HG03095 (cell line): ENCODE measurements around the gene MUC22.
"Not testable (repeated sequence)": the region's sequence is repeated elsewhere in the genome, so short reads cannot be mapped to it uniquely, and the experiment has no call there.

Experiments
- ATAC-seq: cut with Tn5 transposase; IDR thresholded peaks from one replicate; pipeline ENCODE4 v1.9.1; 2021; ENCODE audit warnings: moderate library complexity; ENCODE audit not compliant: unreplicated experiment

The MUC22 gene

GRCh38 chr6:31010393-31011060 lies at the start of gene MUC22:
Gene MUC22, plus strand, starts transcription at chr6:31010474. Its CDS starts 233 bp downstream, at chr6:31010707.
- no peak for ATAC-seq

DNA sequence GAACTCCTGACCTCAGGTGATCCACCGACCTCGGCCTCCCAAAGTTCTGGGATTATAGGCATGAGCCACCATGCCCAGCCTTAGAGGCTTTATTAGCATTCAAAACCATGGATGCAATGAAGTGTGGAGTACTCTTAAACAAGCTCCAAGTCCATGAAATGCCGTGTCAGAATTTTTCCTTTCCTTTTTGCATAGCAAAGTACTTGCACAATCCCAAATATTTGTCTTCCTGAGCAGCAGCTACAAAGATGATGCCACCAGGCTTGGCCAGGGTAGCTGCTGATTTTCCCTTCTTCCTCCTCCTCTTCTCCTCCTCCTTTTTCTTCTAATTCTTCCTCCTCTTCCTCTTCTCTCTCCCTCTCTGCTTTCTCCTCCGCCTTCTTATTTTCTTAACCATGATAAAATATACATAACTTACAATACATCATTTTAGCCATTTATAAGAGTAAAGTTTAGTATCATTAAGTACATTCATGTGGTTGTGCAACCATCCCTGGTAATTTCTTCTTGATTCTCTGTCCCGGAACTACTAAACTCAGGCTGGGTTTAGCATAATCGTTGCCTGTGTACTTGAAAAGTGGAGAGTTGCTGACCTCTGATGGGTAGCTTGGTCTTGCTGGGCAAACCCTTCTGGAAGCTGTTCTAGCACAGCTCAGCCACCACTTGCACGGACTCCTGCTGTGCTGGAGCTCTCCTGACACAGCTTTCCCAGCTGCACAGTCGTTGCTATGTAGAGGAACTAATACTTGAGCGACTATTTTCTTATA lies 49.2 kb upstream of the MUC22 start:
- ATAC-seq = no peak

DNA sequence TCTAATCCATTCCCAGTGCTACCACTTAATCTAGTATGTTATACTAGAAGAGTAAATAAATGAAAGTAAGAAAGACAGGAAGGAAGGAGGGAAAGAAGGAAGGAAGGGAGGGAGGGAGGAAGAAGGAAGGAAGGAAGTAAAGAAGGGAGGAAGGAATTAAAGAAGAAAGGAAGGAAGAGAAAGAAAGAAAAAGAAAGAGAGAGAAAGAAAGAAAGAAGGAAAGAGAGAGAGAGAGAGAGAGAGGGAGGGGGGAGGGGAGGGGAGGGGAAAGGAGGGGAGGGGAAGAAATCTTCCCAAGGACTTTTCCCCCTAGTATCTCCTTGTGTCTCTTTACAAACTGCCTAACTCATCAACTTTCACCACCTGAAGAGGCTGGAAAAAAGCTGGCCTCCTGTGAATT lies 47.6 kb upstream of the MUC22 start:
- no peak for ATAC-seq

DNA sequence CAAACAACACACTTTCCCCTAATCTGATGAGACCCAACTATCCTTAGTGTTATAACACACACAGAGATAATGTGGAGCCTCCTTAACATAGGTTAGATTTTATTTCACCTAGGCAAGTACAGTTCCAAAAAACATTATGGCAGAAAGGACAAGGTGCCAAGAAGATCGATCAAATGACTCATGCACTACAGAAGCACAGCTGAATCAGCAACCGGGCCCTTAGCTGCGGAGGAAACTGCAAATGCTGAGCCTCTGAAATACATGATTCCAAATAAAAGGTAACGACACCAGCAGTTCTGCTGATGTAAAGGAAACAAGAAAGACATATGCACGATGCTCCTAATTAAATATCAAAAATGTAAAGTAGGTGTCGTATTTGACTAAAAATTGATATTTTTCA lies 46.6 kb upstream of the MUC22 start:
- ATAC-seq = no peak

- no peak for ATAC-seq
Measured at GRCh38 chr6:30964075-30964474, 46.2 kb upstream of the MUC22 start.

DNA sequence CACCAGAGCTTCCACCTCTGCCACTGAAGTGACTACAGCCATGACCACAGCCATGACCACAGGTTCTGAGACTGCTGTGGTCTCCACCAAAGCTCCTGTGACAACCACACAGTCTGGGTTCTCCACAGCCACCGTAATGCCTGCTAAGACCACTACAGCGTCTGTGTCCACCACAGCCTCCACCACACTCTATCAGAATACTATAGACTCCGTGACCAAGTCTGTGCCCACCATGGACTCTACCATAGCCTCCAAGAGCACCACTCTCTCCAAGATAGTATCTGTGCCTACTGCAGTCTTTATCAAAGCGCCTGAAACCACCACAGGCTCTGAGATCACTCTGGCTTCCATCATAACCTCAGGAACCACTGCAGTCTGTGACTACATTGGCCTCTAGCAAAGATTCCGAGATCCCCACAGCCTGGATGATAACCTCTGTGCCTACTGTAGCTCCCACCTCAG lies 45.1 kb upstream of the MUC22 start:
- no peak for ATAC-seq

DNA sequence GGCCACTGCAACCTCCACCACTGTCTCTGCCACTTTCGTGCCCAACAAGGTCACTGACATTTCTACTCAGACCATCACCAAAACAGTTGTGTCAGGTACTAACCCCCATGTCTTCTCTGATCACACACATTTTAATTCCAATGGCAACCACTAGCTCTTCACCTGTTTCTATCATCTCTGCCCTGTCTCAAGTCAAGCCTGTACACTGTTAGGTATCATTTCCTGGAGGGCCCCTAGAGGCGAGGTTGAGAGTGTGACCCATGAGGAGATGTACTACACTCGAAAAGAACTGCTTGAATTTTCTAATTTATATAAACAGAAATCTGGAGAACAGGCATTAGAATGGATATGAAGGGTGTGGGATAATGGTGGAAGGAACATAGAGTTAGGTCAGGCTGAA lies 44.1 kb upstream of the MUC22 start:
- ATAC-seq = no peak

- not testable (repeated sequence) for ATAC-seq
Measured at GRCh38 chr6:30969171-30969570, 41.1 kb upstream of the MUC22 start.

- no peak for ATAC-seq
Measured at GRCh38 chr6:30970946-30971345, 39.3 kb upstream of the MUC22 start.

GRCh38 chr6:30972816-30973215 lies 37.5 kb upstream of the MUC22 start:
- ATAC-seq = no peak

DNA sequence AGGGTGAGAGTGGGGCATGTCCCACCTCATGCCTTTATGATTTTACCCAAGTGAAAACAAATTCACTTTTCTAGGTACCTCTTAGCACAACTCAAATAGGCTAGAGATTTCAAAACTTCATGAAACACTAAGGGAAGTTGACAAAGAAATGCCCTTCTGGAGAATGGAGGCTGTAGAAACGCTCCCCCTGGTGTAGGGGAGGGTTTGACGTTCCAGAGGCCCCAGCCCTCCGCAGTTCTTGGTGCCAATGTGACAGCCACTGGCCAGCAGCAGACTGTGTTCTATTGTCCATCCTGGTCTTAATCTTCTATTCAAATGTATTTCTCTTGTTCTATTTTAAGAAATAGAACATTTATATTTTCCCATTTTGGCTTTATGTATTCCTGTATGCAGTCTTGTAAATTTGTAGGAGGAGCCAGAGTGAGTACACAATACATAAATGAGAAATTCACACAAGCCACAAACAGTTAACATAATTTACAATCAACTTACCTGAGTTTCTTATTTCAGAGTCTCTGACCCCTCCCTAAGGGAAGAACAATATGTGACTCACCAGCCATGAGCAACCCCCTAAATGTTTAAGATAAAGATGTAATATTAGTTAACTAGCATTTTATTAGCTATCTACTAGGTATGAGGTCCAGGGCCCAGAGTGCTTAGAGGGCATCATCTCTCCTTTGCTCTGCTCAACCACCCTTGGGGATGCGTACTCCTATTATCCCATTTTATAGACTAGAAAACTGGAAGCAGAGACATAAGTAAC lies 35.6 kb upstream of the MUC22 start:
- ATAC-seq = no peak

DNA sequence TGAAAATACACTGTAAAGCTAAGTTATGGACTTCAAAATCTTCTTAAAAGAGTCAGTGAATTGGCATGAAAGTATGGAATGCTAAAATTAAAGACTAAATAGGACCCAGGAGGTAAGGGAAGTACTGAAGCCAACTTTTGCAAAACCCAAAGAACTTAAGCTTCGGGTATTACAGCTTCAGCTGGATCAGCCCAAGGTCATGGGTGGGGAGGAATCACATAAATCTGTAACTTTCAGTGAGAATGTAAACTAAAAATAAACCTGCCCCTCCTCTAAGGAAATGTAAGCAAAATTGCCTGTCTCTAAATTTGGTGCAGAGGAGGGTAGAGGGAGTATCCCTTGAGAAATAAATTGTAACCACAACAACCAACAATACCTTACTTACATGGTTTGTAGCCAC lies 31.1 kb upstream of the MUC22 start:
- ATAC-seq = no peak

DNA sequence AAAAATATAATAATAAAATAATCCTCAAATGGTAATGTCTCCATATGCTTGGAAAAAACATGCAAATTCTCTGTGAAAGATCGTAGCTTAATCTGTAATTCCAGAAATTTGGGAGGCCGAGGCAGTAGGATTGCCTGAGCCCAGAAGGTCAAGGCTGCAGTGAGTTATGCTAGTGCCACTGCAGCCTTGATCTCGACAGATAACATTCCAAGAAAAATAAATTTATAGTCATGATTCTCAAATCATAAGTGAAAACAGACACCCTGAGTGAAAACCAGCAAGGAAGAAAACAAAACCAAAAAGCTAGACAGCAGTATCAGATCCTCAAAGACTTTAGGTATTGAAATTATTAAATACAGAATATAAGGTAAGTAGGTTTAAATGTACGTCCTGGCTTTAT lies 30.6 kb upstream of the MUC22 start:
- no peak for ATAC-seq

DNA sequence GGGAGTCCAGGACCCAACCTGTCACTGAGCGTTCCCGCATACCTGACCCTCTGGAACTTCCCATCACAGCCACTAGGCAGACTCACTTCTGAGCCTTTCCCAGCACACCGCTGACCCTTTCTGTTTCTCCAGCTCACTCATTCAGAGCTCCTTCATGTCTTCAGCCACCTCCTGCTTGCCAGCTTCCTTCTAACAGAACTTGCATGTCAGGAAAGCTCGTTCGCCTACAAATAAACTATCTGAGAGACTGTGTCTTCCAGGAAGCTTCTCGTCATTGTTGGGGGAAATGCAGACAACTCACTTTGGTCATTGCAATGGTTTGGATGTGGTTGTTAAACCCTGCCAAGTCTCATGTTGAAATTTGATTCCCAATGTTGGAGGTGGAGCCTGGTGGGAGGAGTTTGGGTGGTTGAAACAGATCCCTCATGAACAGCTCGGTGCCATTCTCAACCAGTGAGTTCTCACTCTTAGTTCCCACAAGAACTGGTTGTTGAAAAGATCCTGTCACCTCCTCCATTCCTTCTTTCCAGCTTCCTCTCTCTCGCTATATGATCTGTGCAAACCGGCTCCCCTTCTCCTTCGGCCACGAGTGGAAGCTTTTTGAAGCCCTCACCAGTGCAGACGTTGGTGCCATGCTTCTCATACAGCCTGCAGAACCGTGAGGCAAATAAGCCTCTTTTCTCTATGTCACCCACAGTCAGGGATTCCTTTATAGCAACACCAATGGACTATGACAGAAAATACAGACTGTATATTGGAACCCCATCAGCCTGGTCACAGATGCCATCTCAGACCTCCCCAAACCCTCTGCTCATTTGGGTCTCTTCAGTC lies 28.1 kb upstream of the MUC22 start:
- ATAC-seq = no peak

DNA sequence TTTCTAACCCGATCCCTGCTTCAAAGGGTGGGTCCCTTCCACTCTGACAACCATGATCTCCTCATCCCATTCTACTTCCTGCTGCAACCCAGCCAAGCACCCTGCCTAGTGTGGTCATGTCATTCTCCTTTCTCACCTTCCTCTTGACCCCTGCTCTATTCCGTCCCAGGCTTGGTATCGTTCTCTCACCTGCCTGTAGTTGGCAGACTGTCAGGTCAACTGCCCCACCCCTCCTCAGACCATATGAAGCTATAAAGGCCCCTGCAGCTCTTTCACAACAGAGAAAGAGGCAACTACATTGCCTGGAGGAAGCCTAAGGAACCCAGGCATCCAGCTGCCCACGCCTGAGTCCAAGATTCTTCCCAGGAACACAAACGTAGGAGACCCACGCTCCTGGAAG lies 26.8 kb upstream of the MUC22 start, which contains the start of gene MUC21:
TSS of gene MUC21 (plus strand) at position 280 of the 400 bp plus-strand sequence. CDS start 241 bp downstream, outside the sequence.
- ATAC-seq = no peak

GRCh38 chr6:30985490-30985889 lies 24.8 kb upstream of the MUC22 start:
- ATAC-seq = no peak

- no peak for ATAC-seq
Measured at GRCh38 chr6:30987304-30987703, 23.0 kb upstream of the MUC22 start.

DNA sequence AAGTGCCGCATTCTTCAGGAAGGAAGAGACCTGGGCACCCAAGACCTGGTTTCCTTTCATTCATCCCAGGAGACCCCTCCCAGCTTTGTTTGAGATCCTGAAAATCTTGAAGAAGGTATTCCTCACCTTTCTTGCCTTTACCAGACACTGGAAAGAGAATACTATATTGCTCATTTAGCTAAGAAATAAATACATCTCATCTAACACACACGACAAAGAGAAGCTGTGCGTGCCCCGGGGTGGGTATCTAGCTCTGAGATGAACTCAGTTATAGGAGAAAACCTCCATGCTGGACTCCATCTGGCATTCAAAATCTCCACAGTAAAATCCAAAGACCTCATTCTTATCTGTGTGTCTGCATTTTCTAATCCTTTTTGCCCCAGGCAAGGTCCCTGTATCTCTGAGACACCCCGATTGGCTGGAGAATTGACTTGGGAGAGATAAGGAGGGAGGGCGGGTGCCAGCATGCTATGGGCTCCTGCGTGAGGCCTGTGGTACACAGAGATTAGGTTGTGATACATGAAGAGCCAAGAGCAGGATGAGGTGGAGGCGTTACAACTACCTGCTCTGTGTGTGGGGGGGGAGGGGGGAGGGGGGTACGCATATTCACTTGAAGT lies 22.0 kb upstream of the MUC22 start:
- no peak for ATAC-seq

DNA sequence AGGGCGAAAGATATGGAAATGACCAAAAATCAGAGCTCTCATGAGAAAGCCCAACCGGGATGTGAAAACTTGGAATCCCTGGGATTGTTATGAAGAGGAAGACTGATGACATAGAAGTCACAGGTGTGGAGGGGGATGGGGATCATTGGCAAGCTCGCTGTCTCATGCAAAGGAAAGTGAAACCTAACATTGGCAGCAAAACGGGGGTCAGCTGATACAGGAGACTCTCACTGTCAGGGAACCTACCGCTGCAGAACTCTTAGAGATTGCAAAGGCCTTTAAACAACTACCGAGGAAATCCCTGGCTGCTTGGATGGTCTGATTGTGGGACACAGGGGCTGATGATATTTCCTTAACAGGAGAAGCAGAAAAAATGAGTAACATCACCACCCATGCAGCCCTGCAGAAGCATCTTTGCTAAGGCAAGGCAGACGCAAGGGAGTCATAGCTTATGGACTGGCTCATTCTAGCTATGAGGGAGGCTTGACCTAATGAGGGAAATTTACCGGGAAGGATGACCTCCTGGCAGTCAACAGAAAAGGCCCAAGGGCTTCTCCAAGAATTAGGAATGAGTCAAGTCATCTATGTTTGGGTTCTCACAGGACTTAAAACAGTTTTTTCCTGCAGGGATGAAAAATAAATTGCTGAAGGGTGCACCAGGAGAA lies 19.7 kb upstream of the MUC22 start:
- no peak for ATAC-seq

DNA sequence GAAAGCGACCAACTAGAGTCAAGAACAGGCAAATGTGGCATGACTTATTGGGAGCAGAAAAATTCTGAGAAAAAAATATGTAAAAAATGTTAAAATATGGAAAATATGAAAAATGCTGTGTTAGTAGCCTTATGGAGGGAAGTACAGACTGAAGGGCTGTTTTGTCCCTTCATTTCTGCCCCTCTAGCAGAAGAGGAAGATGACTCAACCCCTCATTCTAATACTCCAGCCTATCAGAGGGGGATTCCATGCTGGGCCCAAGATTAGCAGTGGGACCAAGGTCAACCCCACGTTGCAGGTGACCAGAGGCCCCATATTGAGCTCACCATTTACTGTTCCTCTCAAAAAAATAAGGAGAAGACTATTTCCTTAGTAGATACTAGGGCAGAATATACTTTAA lies 18.4 kb upstream of the MUC22 start:
- ATAC-seq = no peak
